HL-60 (cell line): Measurements from ENCODE around the gene SERPINE2.

Source experiments
- DNase-seq, 2 experiments: peaks; one replicate each; pipeline ENCODE4 v3.0.0-alpha.2; 2010 to 2020; ENCODE audit warnings: low read depth in 1 of 2, low spot score in 1 of 2
- H3K27ac ChIP-seq: fragments of 250-450 bp; sonication (Bioruptor Pico); replicated peaks from 2 replicates; pipeline ENCODE4 v1.5.1; 2020; ENCODE audit warnings: mild to moderate bottlenecking, moderate library complexity
- H3K27me3 ChIP-seq: fragments of 250-450 bp; sonication (Bioruptor Pico); 2 replicates; pipeline ENCODE4 v1.5.1; 2021; ENCODE audit warnings: mild to moderate bottlenecking, moderate library complexity; ENCODE audit not compliant: insufficient read depth, poor library complexity, severe bottlenecking
- H3K4me3 ChIP-seq: replicated peaks from 2 replicates; pipeline ENCODE4 v1.5.1; 2011; ENCODE audit warnings: mild to moderate bottlenecking, control low read depth, low read length; ENCODE audit not compliant: insufficient read depth
- GABPA ChIP-seq: IDR thresholded peaks from 2 replicates; pipeline ENCODE4 v1.6.1; 2012; ENCODE audit warnings: low read depth
- POLR2AphosphoS5 ChIP-seq: IDR thresholded peaks from 2 replicates; pipeline ENCODE4 v1.6.1; 2012; ENCODE audit warnings: low read depth
- SPI1 ChIP-seq: IDR thresholded peaks from 2 replicates; pipeline ENCODE4 v1.6.1; 2012; ENCODE audit warnings: low read depth, mild to moderate bottlenecking, borderline replicate concordance
- TF ChIP-seq, protein P1 (sequence below): IDR thresholded peaks from 2 replicates; pipeline ENCODE4 v1.6.1; 2012; ENCODE audit warnings: low read depth; ENCODE audit not compliant: insufficient replicate concordance
- TF ChIP-seq, protein P2 (sequence below): IDR thresholded peaks from one replicate; pipeline ENCODE4 v1.5.1; 2011; ENCODE audit warnings: low read length, control low read depth, inconsistent platforms; ENCODE audit not compliant: insufficient read depth

The SERPINE2 gene

DNA sequence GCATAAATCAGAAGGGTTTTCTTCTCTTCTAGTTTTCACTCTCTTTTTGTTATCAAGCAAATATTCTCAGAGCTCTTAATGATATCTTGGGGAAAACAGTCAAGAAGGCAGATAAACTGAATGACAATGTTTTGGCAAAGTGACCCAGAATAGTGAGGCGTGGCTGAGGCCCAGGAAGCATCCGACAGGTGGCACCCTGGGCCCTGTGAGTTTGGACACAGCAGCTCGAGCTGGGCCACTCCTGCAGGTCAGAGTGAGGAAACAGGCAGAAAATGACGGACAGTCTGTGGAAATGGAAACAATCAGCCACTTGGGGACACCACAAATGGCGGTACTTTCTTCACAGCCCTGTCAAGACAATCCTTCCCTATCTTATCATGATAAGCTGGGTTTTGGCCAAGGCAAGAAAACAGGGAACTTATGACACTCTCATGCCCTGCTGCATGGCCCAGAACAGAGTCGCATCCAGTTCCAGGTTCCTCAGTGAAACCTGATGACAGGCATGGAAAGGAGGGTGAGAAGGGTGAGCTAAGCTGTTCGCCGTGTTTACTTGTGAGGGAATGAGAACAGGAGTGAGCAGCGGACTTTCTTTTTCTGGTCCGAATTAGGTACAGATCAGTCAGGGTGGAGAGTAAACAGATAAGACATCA lies 49.8 kb downstream of the SERPINE2 start:
- H3K27me3 ChIP-seq, result no peaks in the 10 kb centered on the region
- no peak overlapping the region for H3K4me3 ChIP-seq
- no peak overlapping the region for H3K27ac ChIP-seq
- DNase-seq, result no peak
- TF ChIP-seq, protein P1, sequence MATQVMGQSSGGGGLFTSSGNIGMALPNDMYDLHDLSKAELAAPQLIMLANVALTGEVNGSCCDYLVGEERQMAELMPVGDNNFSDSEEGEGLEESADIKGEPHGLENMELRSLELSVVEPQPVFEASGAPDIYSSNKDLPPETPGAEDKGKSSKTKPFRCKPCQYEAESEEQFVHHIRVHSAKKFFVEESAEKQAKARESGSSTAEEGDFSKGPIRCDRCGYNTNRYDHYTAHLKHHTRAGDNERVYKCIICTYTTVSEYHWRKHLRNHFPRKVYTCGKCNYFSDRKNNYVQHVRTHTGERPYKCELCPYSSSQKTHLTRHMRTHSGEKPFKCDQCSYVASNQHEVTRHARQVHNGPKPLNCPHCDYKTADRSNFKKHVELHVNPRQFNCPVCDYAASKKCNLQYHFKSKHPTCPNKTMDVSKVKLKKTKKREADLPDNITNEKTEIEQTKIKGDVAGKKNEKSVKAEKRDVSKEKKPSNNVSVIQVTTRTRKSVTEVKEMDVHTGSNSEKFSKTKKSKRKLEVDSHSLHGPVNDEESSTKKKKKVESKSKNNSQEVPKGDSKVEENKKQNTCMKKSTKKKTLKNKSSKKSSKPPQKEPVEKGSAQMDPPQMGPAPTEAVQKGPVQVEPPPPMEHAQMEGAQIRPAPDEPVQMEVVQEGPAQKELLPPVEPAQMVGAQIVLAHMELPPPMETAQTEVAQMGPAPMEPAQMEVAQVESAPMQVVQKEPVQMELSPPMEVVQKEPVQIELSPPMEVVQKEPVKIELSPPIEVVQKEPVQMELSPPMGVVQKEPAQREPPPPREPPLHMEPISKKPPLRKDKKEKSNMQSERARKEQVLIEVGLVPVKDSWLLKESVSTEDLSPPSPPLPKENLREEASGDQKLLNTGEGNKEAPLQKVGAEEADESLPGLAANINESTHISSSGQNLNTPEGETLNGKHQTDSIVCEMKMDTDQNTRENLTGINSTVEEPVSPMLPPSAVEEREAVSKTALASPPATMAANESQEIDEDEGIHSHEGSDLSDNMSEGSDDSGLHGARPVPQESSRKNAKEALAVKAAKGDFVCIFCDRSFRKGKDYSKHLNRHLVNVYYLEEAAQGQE, result no peak
- no peak for TF ChIP-seq SPI1
- no peak for TF ChIP-seq POLR2AphosphoS5

DNA sequence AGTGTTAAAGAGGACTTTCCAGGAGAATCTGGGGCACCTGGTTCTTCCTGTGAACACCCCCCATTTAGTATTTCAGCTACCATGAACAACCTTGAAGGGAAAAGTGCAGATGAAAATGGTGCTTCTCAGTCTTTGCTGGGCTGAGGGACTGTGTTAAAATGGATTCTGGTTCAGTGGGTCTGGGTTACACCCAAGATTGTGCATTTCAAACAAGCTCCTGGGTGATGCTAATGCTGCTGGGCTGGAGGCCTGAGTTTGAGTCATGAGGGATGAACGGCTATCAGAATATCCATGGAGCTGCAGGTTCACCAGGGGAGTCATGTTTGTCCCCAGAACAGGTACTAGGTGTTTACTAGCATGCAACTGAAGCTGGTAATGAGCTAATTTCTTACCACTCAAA lies 57.8 kb downstream of the SERPINE2 start:
- Histone ChIP-seq H3K4me3 (no peak overlapping the region), H3K27me3 (no peaks in the 10 kb centered on the region), H3K27ac (no peak overlapping the region)
- TF ChIP-seq POLR2AphosphoS5, result no peak
- TF ChIP-seq GABPA, result no peak
- TF ChIP-seq, protein P1, result no peak
- no peak for TF ChIP-seq SPI1
- TF ChIP-seq, protein P2, sequence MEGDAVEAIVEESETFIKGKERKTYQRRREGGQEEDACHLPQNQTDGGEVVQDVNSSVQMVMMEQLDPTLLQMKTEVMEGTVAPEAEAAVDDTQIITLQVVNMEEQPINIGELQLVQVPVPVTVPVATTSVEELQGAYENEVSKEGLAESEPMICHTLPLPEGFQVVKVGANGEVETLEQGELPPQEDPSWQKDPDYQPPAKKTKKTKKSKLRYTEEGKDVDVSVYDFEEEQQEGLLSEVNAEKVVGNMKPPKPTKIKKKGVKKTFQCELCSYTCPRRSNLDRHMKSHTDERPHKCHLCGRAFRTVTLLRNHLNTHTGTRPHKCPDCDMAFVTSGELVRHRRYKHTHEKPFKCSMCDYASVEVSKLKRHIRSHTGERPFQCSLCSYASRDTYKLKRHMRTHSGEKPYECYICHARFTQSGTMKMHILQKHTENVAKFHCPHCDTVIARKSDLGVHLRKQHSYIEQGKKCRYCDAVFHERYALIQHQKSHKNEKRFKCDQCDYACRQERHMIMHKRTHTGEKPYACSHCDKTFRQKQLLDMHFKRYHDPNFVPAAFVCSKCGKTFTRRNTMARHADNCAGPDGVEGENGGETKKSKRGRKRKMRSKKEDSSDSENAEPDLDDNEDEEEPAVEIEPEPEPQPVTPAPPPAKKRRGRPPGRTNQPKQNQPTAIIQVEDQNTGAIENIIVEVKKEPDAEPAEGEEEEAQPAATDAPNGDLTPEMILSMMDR, result no peak
- no peak for DNase-seq

DNA sequence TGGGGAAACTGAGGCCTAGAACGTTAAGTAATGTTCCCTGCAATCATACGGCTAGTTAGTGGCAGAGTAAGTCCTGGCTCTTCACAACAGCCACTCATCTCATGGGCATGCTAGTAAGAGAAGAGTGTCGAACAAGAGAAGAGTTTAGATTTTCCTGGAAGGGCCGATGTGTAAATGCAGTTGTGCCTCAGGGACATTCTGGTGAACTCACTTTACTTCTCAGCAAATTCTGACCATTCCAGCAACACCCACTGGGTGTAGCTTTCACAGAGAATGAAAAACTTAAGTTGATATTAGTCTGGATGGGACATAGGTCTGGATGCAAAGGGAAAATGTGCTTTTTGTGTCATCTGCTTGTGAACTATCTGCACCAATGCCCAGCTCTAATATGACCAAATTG lies 58.3 kb downstream of the SERPINE2 start:
- DNase-seq, result no peak
- no peaks in the 10 kb centered on the region for H3K27me3 ChIP-seq
- H3K4me3 ChIP-seq, result no peak overlapping the region
- H3K27ac ChIP-seq, result no peak overlapping the region
- TF ChIP-seq POLR2AphosphoS5, result no peak
- TF ChIP-seq, protein P2, result no peak
- TF ChIP-seq, protein P1, result no peak

DNA sequence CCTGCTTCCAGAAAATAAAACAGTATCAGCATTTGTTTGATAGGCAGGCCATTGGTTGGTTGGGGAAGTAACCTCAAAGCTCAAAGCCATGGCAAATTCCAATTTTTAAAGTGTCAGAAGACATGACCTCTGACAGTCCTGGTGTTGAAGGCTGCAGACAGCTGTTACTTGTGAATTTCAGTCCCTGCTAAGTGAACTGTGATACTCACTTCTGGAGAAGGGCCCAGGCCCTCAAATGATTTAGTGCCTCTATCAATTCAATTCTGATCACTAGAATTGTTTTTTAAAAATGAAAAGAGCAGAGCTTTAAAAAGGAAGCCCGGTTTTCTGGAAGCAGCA lies 58.7 kb downstream of the SERPINE2 start:
- Histone ChIP-seq H3K4me3 (no peak overlapping the region), H3K27ac (no peak overlapping the region)

More for the DNA sequence above, 58.7 kb downstream of the SERPINE2 start:
- no peaks in the 10 kb centered on the region for H3K27me3 ChIP-seq
- DNase-seq, result no peak
- TF ChIP-seq, protein P1, result no peak
- TF ChIP-seq, protein P2, result no peak
- TF ChIP-seq POLR2AphosphoS5, result no peak
- no peak for TF ChIP-seq GABPA
- no peak for TF ChIP-seq SPI1
